Measurements from ENCODE around the gene SCGB1D4. TPM values are rescaled to one million over a fixed set of nuclear protein-coding genes. Genes with fewer than 3 reads are reported as not detected.
A peak's percentile ranks its signal among the peaks of the same experiment; 100 is the strongest.

SCGB1D4 gene
- polyA plus RNA-seq, 2 of the 4 experiments (the other 2 are of a cell fraction): not detected

- DNase-seq (ENCODE audit: low read depth in 1 of 2, low spot score in 1 of 2) (no peak), FAIRE-seq (no peak), ATAC-seq (no peak)
- POLR2A ChIA-PET: interaction anchor here (0.7 kb wide), 1 partner anchor 487 kb away, joined by 7 read pairs; no protein-coding TSS in a partner anchor
- no peaks in the 10 kb centered on the region for H3K4me1 ChIP-seq
- TF ChIP-seq GATA3 (IDR thresholded peaks at IDR 0.05; ENCODE audit: borderline replicate concordance) (no peak), HEYL (CRISPR knock-in tag; IDR thresholded peaks at IDR 0.05) (no peak), PHF8 (IDR thresholded peaks at IDR 0.05; ENCODE audit: borderline replicate concordance, low read depth) (no peak), MAFK (IDR thresholded peaks at IDR 0.05; ENCODE audit: partially characterized antibody) (no peak), CBX8 (IDR thresholded peaks at IDR 0.05) (no peak), HOXB5 (CRISPR knock-in tag; IDR thresholded peaks at IDR 0.05) (no peak), ATOH8 (CRISPR knock-in tag; IDR thresholded peaks at IDR 0.05; ENCODE audit: low read depth) (no peak), FOSB (CRISPR knock-in tag; IDR thresholded peaks at IDR 0.05) (no peak), HDAC2 (IDR thresholded peaks at IDR 0.05) (no peak), ZNF302 (CRISPR knock-in tag; IDR thresholded peaks at IDR 0.05) (no peak), KDM5A (IDR thresholded peaks at IDR 0.05) (no peak), EHMT2 (IDR thresholded peaks at IDR 0.05; ENCODE audit: low read depth) (no peak), NFE2L2 (conservative IDR thresholded peaks at IDR 0.05; ENCODE audit: low read length) (no peak), JUN (IDR thresholded peaks at IDR 0.05) (no peak)
- TF ChIP-seq, protein P1, sequence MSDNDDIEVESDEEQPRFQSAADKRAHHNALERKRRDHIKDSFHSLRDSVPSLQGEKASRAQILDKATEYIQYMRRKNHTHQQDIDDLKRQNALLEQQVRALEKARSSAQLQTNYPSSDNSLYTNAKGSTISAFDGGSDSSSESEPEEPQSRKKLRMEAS (IDR thresholded peaks at IDR 0.05): no peak
- no peak overlapping the region for H3K27ac ChIP-seq
- WGBS (ENCODE audit: missing lambda C conversion rate): 56% methylated on average over 4 of the region's 4 CpGs
- no peak overlapping the region for H3K4me2 ChIP-seq
- no peak overlapping the region for H3K4me3 ChIP-seq
- CTCF ChIA-PET: interaction anchor here (0.6 to 5.6 kb wide), 10 partner anchors 13 to 561 kb away, joined by 4 to 31 read pairs (median 7); no protein-coding TSS in a partner anchor
- H3K9me3 ChIP-seq: no peaks in the 10 kb centered on the region
Observed at GRCh38 chr11:62341588-62341987, 42.7 kb upstream of the SCGB1D4 start.

- POLR2A ChIA-PET: no interaction called here
- H3K9me3 ChIP-seq: no peaks in the 10 kb centered on the region
- H3K4me1 ChIP-seq: no peaks in the 10 kb centered on the region
- CTCF ChIA-PET: interaction anchor here (0.7 to 5.6 kb wide), 23 partner anchors 9 to 217 kb away, joined by 3 to 31 read pairs (median 5); no protein-coding TSS in a partner anchor
- no peak overlapping the region for H3K27ac ChIP-seq
- no peak overlapping the region for H3K4me3 ChIP-seq
- peak; percentile 49 to 63; a peak in 4 of 6 replicates for ATAC-seq
- 74% methylated on average over 6 of the region's 6 CpGs for WGBS (ENCODE audit: missing lambda C conversion rate)
- peak; percentile 30 to 64 for DNase-seq (ENCODE audit: low read depth in 1 of 2, low spot score in 1 of 2)
- FAIRE-seq: no peak
- no peak overlapping the region for H3K4me2 ChIP-seq
- TF ChIP-seq HDAC2 (IDR thresholded peaks at IDR 0.05) (no peak), POLR2AphosphoS2 (conservative IDR thresholded peaks at IDR 0.05; ENCODE audit: low read length) (no peak), ELK1 (IDR thresholded peaks at IDR 0.05; ENCODE audit: low read depth, low read length) (no peak), HOXB13 (CRISPR knock-in tag; IDR thresholded peaks at IDR 0.05; ENCODE audit: low read depth) (no peak), RAD21 (conservative IDR thresholded peaks at IDR 0.05 in 1 of 2, IDR thresholded peaks at IDR 0.05 in 1 of 2) (peak; percentile 38 to 61; a peak in 4 of 5 replicates), CBX2 (IDR thresholded peaks at IDR 0.05; ENCODE audit: borderline replicate concordance, low read depth) (no peak), FOSL2 (IDR thresholded peaks at IDR 0.05) (no peak), FOSL2 (CRISPR knock-in tag; IDR thresholded peaks at IDR 0.05) (no peak), HOXA7 (CRISPR knock-in tag; IDR thresholded peaks at IDR 0.05) (no peak), CTCF (IDR thresholded peaks at IDR 0.05) (peak; percentile 73), SMC3 (IDR thresholded peaks at IDR 0.05) (peak; percentile 62), KDM5A (IDR thresholded peaks at IDR 0.05) (no peak), ESRRA (IDR thresholded peaks at IDR 0.05; ENCODE audit: borderline replicate concordance, low read length) (no peak), FOXS1 (CRISPR knock-in tag; IDR thresholded peaks at IDR 0.05) (no peak), EHF (CRISPR knock-in tag; IDR thresholded peaks at IDR 0.05) (no peak), ZFP36 (IDR thresholded peaks at IDR 0.05; ENCODE audit: borderline replicate concordance, partially characterized antibody) (no peak), EP300 (IDR thresholded peaks at IDR 0.05) (no peak)
- TF ChIP-seq, protein P2, sequence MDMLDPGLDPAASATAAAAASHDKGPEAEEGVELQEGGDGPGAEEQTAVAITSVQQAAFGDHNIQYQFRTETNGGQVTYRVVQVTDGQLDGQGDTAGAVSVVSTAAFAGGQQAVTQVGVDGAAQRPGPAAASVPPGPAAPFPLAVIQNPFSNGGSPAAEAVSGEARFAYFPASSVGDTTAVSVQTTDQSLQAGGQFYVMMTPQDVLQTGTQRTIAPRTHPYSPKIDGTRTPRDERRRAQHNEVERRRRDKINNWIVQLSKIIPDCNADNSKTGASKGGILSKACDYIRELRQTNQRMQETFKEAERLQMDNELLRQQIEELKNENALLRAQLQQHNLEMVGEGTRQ (IDR thresholded peaks at IDR 0.05): no peak
Observed at GRCh38 chr11:62340269-62340901, 41.5 kb upstream of the SCGB1D4 start.

All from A549 (cell line).